Uterus (tissue), 4 donors: ENCODE results near the gene OXSM. TPM values are rescaled to one million over a fixed set of nuclear protein-coding genes. Genes with fewer than 3 reads are reported as not detected.

Experiments
- DNase-seq, 2 donors: peaks; one replicate each; pipeline ENCODE4 v3.0.0-alpha.2; 2019 to 2020
- H3K27ac ChIP-seq, 2 donors: fragments of 200-600 bp; sonication (generic); 1 replicate in 1 of 2; 2 replicates in 1 of 2; pipeline ENCODE4 v1.5.1; 2016 to 2018
- H3K27me3 ChIP-seq, 2 donors: fragments of 200-600 bp; sonication (generic); one replicate each; pipeline ENCODE4 v1.5.1; 2018 to 2019; ENCODE audit warnings: control low read depth in 1 of 2
- H3K36me3 ChIP-seq, 2 donors: fragments of 200-600 bp; sonication (generic); one replicate each; pipeline ENCODE4 v1.5.1; 2019; ENCODE audit warnings: control low read depth in 1 of 2
- H3K4me1 ChIP-seq, 2 donors: fragments of 200-600 bp; sonication (generic); one replicate each; pipeline ENCODE4 v1.5.1; 2018 to 2019; ENCODE audit warnings: control low read depth in 1 of 2
- H3K4me3 ChIP-seq, 2 donors: fragments of 200-600 bp; sonication (generic); 1 replicate in 1 of 2; 2 replicates in 1 of 2; pipeline ENCODE4 v1.5.1; 2018 to 2019; ENCODE audit warnings: mild to moderate bottlenecking in 1 of 2
- H3K9me3 ChIP-seq, 2 donors: fragments of 200-600 bp; sonication (generic); one replicate each; pipeline ENCODE4 v1.5.1; 2019; ENCODE audit warnings: control low read depth in 1 of 2
- CTCF ChIP-seq, 4 experiments: fragments of 200-600 bp in 2 of 4; fragments of 450-650 bp in 2 of 4; sonication (generic) in 2 of 4; IDR thresholded peaks; one replicate each; pipeline ENCODE4 v1.5.1; 2016 to 2019; ENCODE audit warnings: antibody characterized with exemption in 4 of 4, mild to moderate bottlenecking in 2 of 4, moderate library complexity in 1 of 4
- POLR2A ChIP-seq, 2 donors: fragments of 450-650 bp; IDR thresholded peaks; one replicate each; pipeline ENCODE4 v1.6.1; 2016; ENCODE audit warnings: antibody characterized with exemption in 2 of 2, mild to moderate bottlenecking in 1 of 2, moderate library complexity in 1 of 2
- intact Hi-C: fragments of 100-400 bp; cut with DNase I; formaldehyde crosslinking; loops from one replicate; pipeline ENCODE4 v1.15.1; 2023; ENCODE audit warnings: low total_unique reads
- total RNA-seq, 4 donors: library from RNA; depleted of rRNA in 3 of 4; stranded (reverse); fragments of >200 nt in 3 of 4; gene quantifications; one replicate each; pipeline versions ENCODE4 v1.1.0 to v1.2.4, GENCODE V29; 2014 to 2023
- donor health status: DM: yes; HTN: yes; CAD: no.

OXSM gene
- total RNA-seq, 4 donors from 2014 or later = 4.9 to 29.0 (median 12.8) TPM

GRCh38 chr3:25826510-25826909, 36.6 kb downstream of the OXSM start:
- Histone ChIP-seq H3K4me3 (no peak overlapping the region), H3K27ac (no peak overlapping the region), H3K4me1 (no peaks in the 10 kb centered on the region), H3K36me3 (no peaks in the 10 kb centered on the region), H3K9me3 (no peaks in the 10 kb centered on the region), H3K27me3 (no peaks in the 10 kb centered on the region)
- DNase-seq = no peak
- intact Hi-C loops = no loop called here
- TF ChIP-seq CTCF (IDR thresholded peaks at IDR 0.05) (no peak), POLR2A (IDR thresholded peaks at IDR 0.05) (no peak)

- intact Hi-C loops = no loop called here
- Histone ChIP-seq H3K9me3 (no peaks in the 10 kb centered on the region), H3K27ac (no peak overlapping the region)
Measured at GRCh38 chr3:25830373-25831280, 40.7 kb downstream of the OXSM start.

GRCh38 chr3:25831578-25831977, 41.7 kb downstream of the OXSM start:
- Histone ChIP-seq H3K4me1 (no peaks in the 10 kb centered on the region), H3K9me3 (no peaks in the 10 kb centered on the region), H3K4me3 (no peak overlapping the region), H3K36me3 (no peaks in the 10 kb centered on the region), H3K27me3 (no peaks in the 10 kb centered on the region), H3K27ac (no peak overlapping the region)
- intact Hi-C loops = no loop called here
- no peak for TF ChIP-seq POLR2A (IDR thresholded peaks at IDR 0.05)
- no peak for TF ChIP-seq CTCF (IDR thresholded peaks at IDR 0.05)
- DNase-seq = no peak

More at GRCh38 chr3:25830373-25831280, 40.7 kb downstream of the OXSM start:
- Histone ChIP-seq H3K4me1 (no peaks in the 10 kb centered on the region), H3K36me3 (no peaks in the 10 kb centered on the region), H3K4me3 (no peak overlapping the region), H3K27me3 (no peaks in the 10 kb centered on the region)
- TF ChIP-seq CTCF (IDR thresholded peaks at IDR 0.05) = no peak
- no peak for DNase-seq

GRCh38 chr3:25834346-25834745, 44.5 kb downstream of the OXSM start:
- Histone ChIP-seq H3K9me3 (no peaks in the 10 kb centered on the region), H3K4me1 (no peaks in the 10 kb centered on the region), H3K27ac (no peak overlapping the region), H3K4me3 (no peak overlapping the region), H3K27me3 (no peaks in the 10 kb centered on the region), H3K36me3 (no peaks in the 10 kb centered on the region)
- TF ChIP-seq POLR2A (IDR thresholded peaks at IDR 0.05) (no peak), CTCF (IDR thresholded peaks at IDR 0.05) (no peak)
- no peak for DNase-seq
- intact Hi-C loops = no loop called here

GRCh38 chr3:25836579-25836978, 46.7 kb downstream of the OXSM start:
- no peaks in the 10 kb centered on the region for H3K36me3 ChIP-seq
- DNase-seq = no peak
- no peak overlapping the region for H3K27ac ChIP-seq
- no peaks in the 10 kb centered on the region for H3K9me3 ChIP-seq
- TF ChIP-seq POLR2A (IDR thresholded peaks at IDR 0.05) (no peak), CTCF (IDR thresholded peaks at IDR 0.05) (no peak)
- no peaks in the 10 kb centered on the region for H3K27me3 ChIP-seq
- no peak overlapping the region for H3K4me3 ChIP-seq
- intact Hi-C loops = no loop called here
- H3K4me1 ChIP-seq = no peaks in the 10 kb centered on the region
